Epithelial cell of prostate (primary cell): ENCODE measurements around the gene QSER1.
A peak's percentile ranks its signal among the peaks of the same experiment; 100 is the strongest.

ENCODE experiments used
- DNase-seq: peaks from one replicate; pipeline ENCODE4 v3.0.0-alpha.2; 2011; ENCODE audit warnings: low read depth, low spot score
- H3K27ac ChIP-seq: fragments of 450-650 bp; 2 replicates; pipeline ENCODE4 v1.5.1; 2017; ENCODE audit warnings: mild to moderate bottlenecking

Gene QSER1

DNA sequence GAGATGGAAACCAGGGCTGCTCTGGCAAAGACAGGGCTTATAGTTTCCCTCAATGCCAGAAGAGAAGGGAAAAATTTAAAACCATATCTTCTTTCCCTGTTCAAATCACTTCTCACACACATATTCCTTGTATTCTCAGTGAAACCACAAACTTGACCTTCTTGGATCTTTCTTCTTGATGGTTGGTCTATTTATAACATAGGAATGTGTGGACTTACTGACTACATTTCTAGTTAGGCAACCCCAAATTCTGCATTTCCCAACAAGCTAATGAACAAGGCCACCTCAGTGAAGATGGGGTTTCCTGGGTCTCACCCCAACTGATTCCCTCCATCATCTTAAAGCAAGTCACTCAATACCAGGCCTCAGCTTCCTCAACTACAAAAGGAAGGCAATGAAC is 3.8 kb upstream of the QSER1 start:
- DNase-seq: no peak
- H3K27ac ChIP-seq: no peak overlapping the region

DNA sequence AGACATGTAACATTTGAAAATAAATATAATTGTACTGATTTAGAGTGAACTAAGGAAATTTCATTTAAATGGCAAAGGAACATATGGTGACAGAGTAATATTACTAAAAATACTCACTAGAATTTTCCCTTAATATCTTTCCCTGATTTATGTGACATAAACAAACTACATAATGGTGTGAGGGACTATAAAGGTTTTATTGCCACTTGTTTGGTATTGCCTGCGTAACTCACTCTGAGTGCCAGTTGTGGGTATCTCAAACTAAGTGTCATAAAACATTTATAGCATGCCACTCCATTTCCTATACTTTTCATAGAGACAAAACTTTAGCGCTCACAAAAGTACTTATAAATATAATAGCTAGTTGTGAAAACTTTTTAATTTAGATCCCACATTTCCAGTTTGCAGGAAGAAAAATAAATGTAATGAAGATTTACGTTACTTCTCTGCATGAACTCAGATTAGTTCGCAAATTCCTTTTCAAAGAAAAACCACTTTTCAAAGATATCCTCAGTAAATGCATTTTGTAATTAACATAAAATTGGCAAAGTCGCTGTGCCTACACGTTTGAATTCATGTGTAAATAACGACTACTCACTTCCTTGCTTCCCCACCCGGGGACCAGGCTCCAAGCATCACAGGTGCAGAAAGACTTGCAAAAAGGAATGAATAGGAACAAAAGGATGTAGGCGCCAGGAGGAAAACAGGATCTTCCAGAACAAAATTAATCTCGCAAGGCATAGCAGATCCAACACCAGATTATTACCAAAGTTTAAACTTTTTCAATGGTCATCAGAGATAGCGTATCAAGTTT is 1.6 kb upstream of the QSER1 start:
- DNase-seq: no peak

GRCh38 chr11:32891657-32892354 is 805 bp upstream of the QSER1 start:
- DNase-seq: no peak
- H3K27ac ChIP-seq: peak overlapping the region; percentile 74

More for the DNA sequence above, 1.6 kb upstream of the QSER1 start:
- H3K27ac ChIP-seq: no peak overlapping the region

GRCh38 chr11:32893093-32893342 is 407 bp downstream of the QSER1 start:
- peak overlapping the region; percentile 74 for H3K27ac ChIP-seq
- DNase-seq: no peak

- peak overlapping the region; percentile 74 for H3K27ac ChIP-seq
- no peak for DNase-seq
Observed at GRCh38 chr11:32893343-32894148, 935 bp downstream of the QSER1 start.

- H3K27ac ChIP-seq: peak overlapping the region; percentile 74
- peak; percentile 20 for DNase-seq
Observed at GRCh38 chr11:32894149-32894827, 1.7 kb downstream of the QSER1 start.

GRCh38 chr11:32894921-32895320 is 2.3 kb downstream of the QSER1 start:
- DNase-seq: no peak
- H3K27ac ChIP-seq: peak overlapping the region; percentile 74

GRCh38 chr11:32895471-32895870 is 2.9 kb downstream of the QSER1 start:
- no peak for DNase-seq
- no peak overlapping the region for H3K27ac ChIP-seq

DNA sequence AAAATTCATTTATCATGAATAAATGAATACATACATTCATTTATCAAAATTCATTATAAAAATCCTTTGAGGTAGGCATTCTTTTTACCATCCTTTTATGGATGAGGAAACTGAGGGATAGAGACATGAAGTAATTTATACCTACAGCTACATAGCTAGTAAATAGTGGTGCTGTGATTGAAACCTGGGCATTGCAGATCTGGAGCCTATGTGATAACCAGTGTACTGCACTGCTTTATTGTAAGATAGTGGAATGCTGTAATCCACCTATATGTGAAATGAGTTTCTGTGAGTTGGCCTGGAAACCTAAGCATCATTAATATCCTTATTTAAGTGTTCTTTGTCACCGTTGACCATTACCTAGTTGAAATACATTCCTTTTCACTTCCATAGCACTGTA is 4.5 kb downstream of the QSER1 start:
- no peak for DNase-seq
- H3K27ac ChIP-seq: no peak overlapping the region

- H3K27ac ChIP-seq: no peak overlapping the region
- no peak for DNase-seq
Observed at GRCh38 chr11:32899438-32899837, 6.8 kb downstream of the QSER1 start.

GRCh38 chr11:32902089-32902665 is 9.6 kb downstream of the QSER1 start:
- peak overlapping the region; percentile 59 for H3K27ac ChIP-seq
- no peak for DNase-seq

DNA sequence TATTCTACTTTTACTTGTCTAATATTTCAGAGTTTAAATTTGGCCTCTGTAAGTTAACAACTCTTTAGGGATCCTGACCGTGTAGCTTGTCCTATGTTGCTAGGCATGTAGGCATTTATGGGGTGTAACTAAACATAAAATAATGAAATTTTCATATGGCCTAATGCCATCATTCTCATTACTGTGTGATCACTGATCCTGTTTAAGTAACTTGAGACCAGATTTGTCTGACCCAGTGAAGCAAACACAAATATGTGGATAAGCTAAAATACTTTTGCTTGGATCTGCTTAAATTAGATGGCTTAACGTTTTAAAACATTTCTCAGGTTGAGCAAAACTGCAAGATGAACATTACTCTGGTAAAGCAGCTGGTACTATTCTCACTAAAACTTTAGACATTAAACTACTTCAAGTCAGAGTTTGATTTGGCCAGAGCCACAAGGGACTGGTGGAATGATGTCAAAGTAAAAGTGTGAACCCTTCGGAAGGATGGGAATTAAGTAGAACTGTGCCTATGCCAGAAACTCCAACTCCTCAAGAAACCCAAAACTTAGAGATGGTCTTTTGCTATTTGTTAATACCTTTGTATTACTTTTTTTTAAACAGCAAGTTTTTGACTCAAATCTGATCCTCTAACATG is 12.5 kb downstream of the QSER1 start:
- H3K27ac ChIP-seq: no peak overlapping the region
- no peak for DNase-seq

GRCh38 chr11:32908619-32909018 is 16.0 kb downstream of the QSER1 start:
- H3K27ac ChIP-seq: no peak overlapping the region
- no peak for DNase-seq

DNA sequence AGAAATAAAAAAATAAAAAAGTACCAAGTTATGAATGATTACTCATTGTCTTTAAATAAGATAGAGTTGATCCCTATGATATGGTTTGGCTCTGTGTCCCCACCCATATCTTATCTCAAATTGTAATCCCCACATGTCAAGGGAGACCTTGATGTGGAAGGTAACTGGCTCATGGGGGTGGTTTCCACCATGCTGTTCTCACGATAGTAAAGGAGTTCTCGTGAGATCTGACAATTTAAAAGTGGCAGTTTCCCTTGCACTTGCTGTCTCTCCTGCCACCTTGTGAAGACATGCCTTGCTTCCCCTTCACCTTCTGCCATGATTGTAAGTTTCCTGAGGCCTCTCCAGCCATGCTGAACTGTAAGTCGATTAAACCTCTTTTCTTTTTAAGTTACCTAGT is 18.8 kb downstream of the QSER1 start:
- H3K27ac ChIP-seq: no peak overlapping the region
- DNase-seq: no peak

- H3K27ac ChIP-seq: no peak overlapping the region
- DNase-seq: no peak
Observed at GRCh38 chr11:32913445-32913844, 20.8 kb downstream of the QSER1 start.

GRCh38 chr11:32916361-32916760 is 23.8 kb downstream of the QSER1 start:
- no peak for DNase-seq
- no peak overlapping the region for H3K27ac ChIP-seq

GRCh38 chr11:32916994-32917393 is 24.4 kb downstream of the QSER1 start:
- no peak for DNase-seq
- no peak overlapping the region for H3K27ac ChIP-seq

- no peak overlapping the region for H3K27ac ChIP-seq
- no peak for DNase-seq
Observed at GRCh38 chr11:32918427-32918826, 25.8 kb downstream of the QSER1 start.

DNA sequence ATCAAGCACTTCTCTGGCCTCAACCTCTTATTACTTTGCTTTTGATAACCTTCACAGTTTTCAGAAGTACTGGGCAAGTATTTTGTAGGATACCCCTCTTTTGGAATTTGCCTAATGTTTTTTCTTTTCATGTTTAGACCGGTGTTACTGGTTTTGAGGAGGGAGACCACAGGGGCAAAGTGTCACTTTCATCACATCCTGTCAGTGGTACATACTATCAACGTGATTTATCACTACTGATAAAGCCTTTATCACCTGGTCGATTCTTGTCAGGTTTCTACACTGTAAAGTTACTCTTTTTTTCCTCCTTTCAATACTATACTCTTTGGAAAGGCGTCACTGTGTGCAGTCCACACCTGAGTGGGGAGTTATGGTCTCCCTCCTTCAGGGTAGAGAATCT is 26.7 kb downstream of the QSER1 start:
- DNase-seq: no peak
- H3K27ac ChIP-seq: no peak overlapping the region

DNA sequence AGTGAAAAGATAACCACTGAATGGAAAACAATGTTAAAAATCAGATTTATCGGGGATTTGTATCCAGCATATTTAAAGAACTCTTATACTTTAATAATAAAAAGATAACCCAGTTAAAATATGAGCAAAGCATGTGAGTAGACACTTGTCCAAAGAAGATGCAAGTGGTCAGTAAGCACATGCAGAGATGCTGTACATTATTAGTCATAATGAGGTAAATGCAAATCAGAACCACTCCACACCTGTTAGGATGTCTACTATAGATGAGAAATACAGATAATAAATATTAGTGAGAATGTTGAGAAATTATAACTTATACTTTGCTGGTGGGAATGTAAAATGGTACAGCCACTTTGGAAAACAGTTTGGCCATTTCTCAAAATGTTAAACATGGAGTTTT is 28.0 kb downstream of the QSER1 start:
- no peak overlapping the region for H3K27ac ChIP-seq
- no peak for DNase-seq
